Body of pancreas (tissue), 4 donors: ENCODE measurements around the gene LRRFIP1. TPM values are rescaled to one million over a fixed set of nuclear protein-coding genes. Genes with fewer than 3 reads are reported as not detected.
"Not testable (repeated sequence)": the region's sequence is repeated elsewhere in the genome, so short reads cannot be mapped to it uniquely, and the experiment has no call there.

Source experiments
- ATAC-seq: fragments of 150-250 bp; one replicate; pipeline ENCODE4 v1.9.1; 2016
- DNase-seq, 4 donors: peaks; one replicate each; pipeline ENCODE4 v3.0.0-alpha.2; 2019
- H3K27ac ChIP-seq, 4 donors: fragments of 200-600 bp; sonication (generic); 1 replicate in 3 of 4; 2 replicates in 1 of 4; pipeline versions ENCODE4 v1.5.1 to v1.6.1; 2016 to 2019; ENCODE audit warnings: mild to moderate bottlenecking in 1 of 4, mixed read lengths in 1 of 4, moderate library complexity in 1 of 4
- H3K27me3 ChIP-seq, 2 donors: fragments of 200-600 bp; sonication (generic); one replicate each; pipeline ENCODE4 v1.6.0; 2016; ENCODE audit warnings: mild to moderate bottlenecking in 1 of 2
- H3K36me3 ChIP-seq, 2 donors: fragments of 200-600 bp; sonication (generic); replicated peaks in 1 of 2; 2 replicates each; pipeline ENCODE4 v1.5.1; 2016; ENCODE audit warnings: low read depth in 2 of 2; ENCODE audit not compliant: insufficient read depth in 1 of 2
- H3K4me1 ChIP-seq: fragments of 200-600 bp; sonication (generic); one replicate; pipeline ENCODE4 v1.6.0; 2016
- H3K4me3 ChIP-seq, 2 donors: fragments of 200-600 bp; sonication (generic); 1 replicate in 1 of 2; 2 replicates in 1 of 2; pipeline ENCODE4 v1.5.1; 2016 to 2019
- H3K9me3 ChIP-seq, 3 donors: fragments of 200-600 bp; sonication (generic); 1 replicate in 2 of 3; 2 replicates in 1 of 3; pipeline ENCODE4 v1.5.1; 2016
- POLR2A ChIP-seq, 3 donors: fragments of 450-650 bp; IDR thresholded peaks; one replicate each; pipeline ENCODE4 v1.6.1; 2016; ENCODE audit warnings: antibody characterized with exemption in 3 of 3, mild to moderate bottlenecking in 2 of 3
- WGBS, 2 donors: methylation state at CpG; one replicate each; pipeline ENCODE4 v1.1.5; 2017; 5-methylcytosine and 5-hydroxymethylcytosine counted together
- intact Hi-C: fragments of 100-400 bp; cut with DNase I; formaldehyde crosslinking; loops from one replicate; pipeline ENCODE4 v1.15.1; 2023
- total RNA-seq, 2 donors: library from RNA; depleted of rRNA; stranded (reverse); fragments of >200 nt; gene quantifications; one replicate each; pipeline ENCODE4 v1.1.0, GENCODE V29; 2016
- TF ChIP-seq, protein P1 (sequence below), 7 experiments: fragments of 450-650 bp in 4 of 7; fragments of 200-600 bp in 3 of 7; sonication (generic) in 3 of 7; IDR thresholded peaks; one replicate each; pipeline ENCODE4 v1.5.1; 2016 to 2019; ENCODE audit warnings: antibody characterized with exemption in 7 of 7

Gene LRRFIP1
- total RNA-seq, 2 donors from 2014 or later = 49.8 to 57.1 TPM

- intact Hi-C loops = no loop called here
- WGBS, 2 donors = 80 to 82% methylated on average over 2 to 7 of the region's 7 CpGs
- Histone ChIP-seq H3K4me1 (no peaks in the 10 kb centered on the region), H3K9me3 (peaks cover 0 to 7% (median 0%) of the 10 kb centered on the region in 3 donors), H3K27ac (no peak overlapping the region), H3K36me3 (peaks cover 6 to 8% of the 10 kb centered on the region in 2 donors), H3K4me3 (no peak overlapping the region), H3K27me3 (no peaks in the 10 kb centered on the region)
- DNase-seq (no peak), ATAC-seq (no peak)
- TF ChIP-seq, protein P1, sequence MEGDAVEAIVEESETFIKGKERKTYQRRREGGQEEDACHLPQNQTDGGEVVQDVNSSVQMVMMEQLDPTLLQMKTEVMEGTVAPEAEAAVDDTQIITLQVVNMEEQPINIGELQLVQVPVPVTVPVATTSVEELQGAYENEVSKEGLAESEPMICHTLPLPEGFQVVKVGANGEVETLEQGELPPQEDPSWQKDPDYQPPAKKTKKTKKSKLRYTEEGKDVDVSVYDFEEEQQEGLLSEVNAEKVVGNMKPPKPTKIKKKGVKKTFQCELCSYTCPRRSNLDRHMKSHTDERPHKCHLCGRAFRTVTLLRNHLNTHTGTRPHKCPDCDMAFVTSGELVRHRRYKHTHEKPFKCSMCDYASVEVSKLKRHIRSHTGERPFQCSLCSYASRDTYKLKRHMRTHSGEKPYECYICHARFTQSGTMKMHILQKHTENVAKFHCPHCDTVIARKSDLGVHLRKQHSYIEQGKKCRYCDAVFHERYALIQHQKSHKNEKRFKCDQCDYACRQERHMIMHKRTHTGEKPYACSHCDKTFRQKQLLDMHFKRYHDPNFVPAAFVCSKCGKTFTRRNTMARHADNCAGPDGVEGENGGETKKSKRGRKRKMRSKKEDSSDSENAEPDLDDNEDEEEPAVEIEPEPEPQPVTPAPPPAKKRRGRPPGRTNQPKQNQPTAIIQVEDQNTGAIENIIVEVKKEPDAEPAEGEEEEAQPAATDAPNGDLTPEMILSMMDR (IDR thresholded peaks at IDR 0.05) = no peak
- TF ChIP-seq POLR2A (IDR thresholded peaks at IDR 0.05) = no peak
These were observed 154.8 kb downstream of the LRRFIP1 start for GRCh38 chr2:237782181-237782580.

- WGBS, 2 donors = 95 to 100% methylated on average over 4 of the region's 5 CpGs
- H3K36me3 ChIP-seq, DNase-seq, H3K27me3 ChIP-seq, H3K27ac ChIP-seq, ATAC-seq, H3K9me3 ChIP-seq, H3K4me3 ChIP-seq, H3K4me1 ChIP-seq, intact Hi-C loops: not testable (repeated sequence)
These were observed 156.3 kb downstream of the LRRFIP1 start for GRCh38 chr2:237783678-237784077.

DNA sequence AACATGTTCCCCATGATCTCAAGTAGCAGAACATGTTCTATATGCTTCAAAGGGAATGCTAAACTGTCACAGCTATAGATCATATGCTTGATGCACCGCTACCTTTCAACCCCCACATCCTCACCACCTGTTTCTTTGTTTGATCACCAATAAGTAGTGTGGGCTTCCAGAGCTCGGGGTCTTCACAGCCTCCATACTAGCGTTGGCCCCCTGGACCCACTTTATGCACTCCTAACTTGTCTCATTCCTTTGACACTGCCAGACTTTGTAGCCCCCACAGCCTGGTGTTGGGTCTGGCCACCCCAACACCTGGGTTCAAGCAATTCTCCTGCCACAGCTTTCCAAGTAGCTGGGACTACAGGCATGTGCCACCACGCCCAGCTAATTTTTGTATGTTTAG, 159.5 kb downstream of the LRRFIP1 start:
- WGBS, 2 donors = 98 to 100% methylated on average over 4 of the region's 4 CpGs
- no peak for TF ChIP-seq POLR2A (IDR thresholded peaks at IDR 0.05)
- TF ChIP-seq, protein P1 (IDR thresholded peaks at IDR 0.05) = no peak
- no peak overlapping the region for H3K27ac ChIP-seq
- no peaks in the 10 kb centered on the region for H3K27me3 ChIP-seq
- intact Hi-C loops = no loop called here
- no peaks in the 10 kb centered on the region for H3K4me1 ChIP-seq
- no peak for ATAC-seq
- no peak overlapping the region for H3K4me3 ChIP-seq
- no peaks in the 10 kb centered on the region for H3K36me3 ChIP-seq
- no peak for DNase-seq
- H3K9me3 ChIP-seq = peaks cover 0 to 8% (median 0%) of the 10 kb centered on the region in 3 donors

DNA sequence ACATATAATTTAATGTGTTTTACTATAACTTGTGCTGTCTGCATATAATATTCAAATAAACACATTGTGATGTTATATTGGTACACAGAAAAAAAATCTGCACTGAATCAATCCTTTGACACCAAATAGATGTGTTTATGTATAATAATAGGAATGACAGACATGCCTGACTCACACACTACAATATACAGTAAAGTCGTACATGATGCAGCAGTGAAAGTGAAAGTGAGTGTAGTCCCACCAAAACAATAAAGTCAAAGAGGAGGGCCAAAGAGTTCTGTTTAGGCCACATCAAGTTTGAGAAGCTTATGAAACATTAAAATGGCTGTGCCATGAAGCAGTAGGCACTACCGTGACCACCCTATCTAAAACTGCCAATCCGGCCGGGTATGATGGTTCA, 163.0 kb downstream of the LRRFIP1 start:
- Histone ChIP-seq H3K36me3 (no peaks in the 10 kb centered on the region), H3K4me1 (no peaks in the 10 kb centered on the region), H3K27me3 (no peaks in the 10 kb centered on the region), H3K27ac (no peak overlapping the region), H3K4me3 (no peak overlapping the region), H3K9me3 (peaks cover 0 to 8% (median 0%) of the 10 kb centered on the region in 3 donors)
- TF ChIP-seq, protein P1 (IDR thresholded peaks at IDR 0.05) = no peak
- no peak for TF ChIP-seq POLR2A (IDR thresholded peaks at IDR 0.05)
- intact Hi-C loops = no loop called here
- DNase-seq (no peak), ATAC-seq (no peak)
- 86 to 92% methylated on average over 4 of the region's 4 CpGs for WGBS, 2 donors

GRCh38 chr2:237791977-237792727, 164.8 kb downstream of the LRRFIP1 start:
- TF ChIP-seq, protein P1 (IDR thresholded peaks at IDR 0.05) = no peak
- no peak for TF ChIP-seq POLR2A (IDR thresholded peaks at IDR 0.05)
- Histone ChIP-seq H3K27ac (no peak overlapping the region), H3K4me3 (no peak overlapping the region), H3K27me3 (no peaks in the 10 kb centered on the region), H3K9me3 (peaks cover 0 to 1% (median 0%) of the 10 kb centered on the region in 3 donors), H3K4me1 (no peaks in the 10 kb centered on the region), H3K36me3 (no peaks in the 10 kb centered on the region)
- 75 to 84% methylated on average over 6 of the region's 6 CpGs for WGBS, 2 donors
- DNase-seq = no peak
- intact Hi-C loops = no loop called here
- no peak for ATAC-seq
